Vagina (tissue), 2 donors: ENCODE results near the gene GAREM1.

Experiments
- CTCF ChIP-seq, 3 experiments: fragments of 450-650 bp in 2 of 3; fragments of 200-600 bp in 1 of 3; sonication (generic) in 1 of 3; IDR thresholded peaks; one replicate each; pipeline ENCODE4 v1.5.1; 2017 to 2019; ENCODE audit warnings: antibody characterized with exemption in 3 of 3, mild to moderate bottlenecking in 2 of 3, moderate library complexity in 2 of 3
- POLR2A ChIP-seq, 2 donors: fragments of 450-650 bp; IDR thresholded peaks; one replicate each; pipeline ENCODE4 v1.6.1; 2017; ENCODE audit warnings: antibody characterized with exemption in 2 of 2, mild to moderate bottlenecking in 2 of 2, moderate library complexity in 2 of 2

- TF ChIP-seq CTCF (IDR thresholded peaks at IDR 0.05) (no peak), POLR2A (IDR thresholded peaks at IDR 0.05) (no peak)
Observed at GRCh38 chr18:32443706-32444215, 26.9 kb downstream of the GAREM1 start.
